NCI-H748 treated with DMSO at 0.1 percent for 48 hours (cell line): ENCODE results near the gene TMEM80.

Source experiments
- DNase-seq: peaks from one replicate; lab custom pipeline; 2025; lab: John Stamatoyannopoulos, UW

TMEM80 gene

GRCh38 chr11:699753-700152 lies 4.1 kb downstream of the TMEM80 start:
- no peak for DNase-seq

GRCh38 chr11:701741-702461 lies 6.3 kb downstream of the TMEM80 start:
- no peak for DNase-seq

GRCh38 chr11:702462-703461 lies 7.1 kb downstream of the TMEM80 start:
- no peak for DNase-seq

- no peak for DNase-seq
Observed at GRCh38 chr11:703506-703905, 7.9 kb downstream of the TMEM80 start.

- DNase-seq, result no peak
Observed at GRCh38 chr11:704228-704674, 8.6 kb downstream of the TMEM80 start.

GRCh38 chr11:704781-705645 lies 9.4 kb downstream of the TMEM80 start:
- DNase-seq, result no peak

- DNase-seq, result no peak
Observed at GRCh38 chr11:705646-706438, 10.2 kb downstream of the TMEM80 start, which contains the start of gene EPS8L2. EPS8L2 (plus strand) TSS chr11:706231; CDS start chr11:709408, 3,177 bp downstream.

- DNase-seq, result no peak
Observed at GRCh38 chr11:706439-706956, 10.9 kb downstream of the TMEM80 start.

GRCh38 chr11:706957-707816 lies 11.6 kb downstream of the TMEM80 start:
- DNase-seq, result no peak

GRCh38 chr11:707817-708420 lies 12.3 kb downstream of the TMEM80 start:
- no peak for DNase-seq

- no peak for DNase-seq
Observed at GRCh38 chr11:708511-708910, 12.9 kb downstream of the TMEM80 start.

- no peak for DNase-seq
Observed at GRCh38 chr11:709109-709997, 13.7 kb downstream of the TMEM80 start.

GRCh38 chr11:714436-714835 lies 18.8 kb downstream of the TMEM80 start:
- DNase-seq, result no peak

GRCh38 chr11:719214-720016 lies 23.8 kb downstream of the TMEM80 start:
- DNase-seq, result no peak

- DNase-seq, result no peak
Observed at GRCh38 chr11:720017-720641, 24.5 kb downstream of the TMEM80 start.

GRCh38 chr11:720642-721246 lies 25.1 kb downstream of the TMEM80 start:
- DNase-seq, result peak; percentile 57
